ENCODE measurements around the gene S100A6. TPM values are rescaled to one million over a fixed set of nuclear protein-coding genes. Genes with fewer than 3 reads are reported as not detected.

S100A6 gene
- total and polyA plus RNA-seq, 2 donors (not counting 3 experiments of a cell fraction or from before 2014, with no cell fraction given) = 552 to 908 TPM

- no peaks in the 10 kb centered on the region for H3K36me3 ChIP-seq (ENCODE audit: control insufficient read depth in 2 of 2, extremely low read depth in 1 of 2, insufficient read depth in 2 of 2, low read length in 2 of 2)
- dilution Hi-C loops (cut with MboI; ENCODE audit: extremely low pct_ligation_motif_present, low sequenced_read_pairs) (no loop called here), intact Hi-C loops (cut with micrococcal nuclease) (no loop called here)
- no peak overlapping the region for H3K27ac ChIP-seq (ENCODE audit: insufficient read depth, low read depth, low read length)
- H3K4me2 ChIP-seq (ENCODE audit: insufficient read depth, low read length) = no peak overlapping the region
- no peak for TF ChIP-seq MAX (IDR thresholded peaks at IDR 0.05; ENCODE audit: insufficient read depth, insufficient read length)
- TF ChIP-seq, protein P1, sequence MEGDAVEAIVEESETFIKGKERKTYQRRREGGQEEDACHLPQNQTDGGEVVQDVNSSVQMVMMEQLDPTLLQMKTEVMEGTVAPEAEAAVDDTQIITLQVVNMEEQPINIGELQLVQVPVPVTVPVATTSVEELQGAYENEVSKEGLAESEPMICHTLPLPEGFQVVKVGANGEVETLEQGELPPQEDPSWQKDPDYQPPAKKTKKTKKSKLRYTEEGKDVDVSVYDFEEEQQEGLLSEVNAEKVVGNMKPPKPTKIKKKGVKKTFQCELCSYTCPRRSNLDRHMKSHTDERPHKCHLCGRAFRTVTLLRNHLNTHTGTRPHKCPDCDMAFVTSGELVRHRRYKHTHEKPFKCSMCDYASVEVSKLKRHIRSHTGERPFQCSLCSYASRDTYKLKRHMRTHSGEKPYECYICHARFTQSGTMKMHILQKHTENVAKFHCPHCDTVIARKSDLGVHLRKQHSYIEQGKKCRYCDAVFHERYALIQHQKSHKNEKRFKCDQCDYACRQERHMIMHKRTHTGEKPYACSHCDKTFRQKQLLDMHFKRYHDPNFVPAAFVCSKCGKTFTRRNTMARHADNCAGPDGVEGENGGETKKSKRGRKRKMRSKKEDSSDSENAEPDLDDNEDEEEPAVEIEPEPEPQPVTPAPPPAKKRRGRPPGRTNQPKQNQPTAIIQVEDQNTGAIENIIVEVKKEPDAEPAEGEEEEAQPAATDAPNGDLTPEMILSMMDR (IDR thresholded peaks at IDR 0.05; ENCODE audit: extremely low read depth in 1 of 2, insufficient read depth in 1 of 2, low read depth in 1 of 2, low read length in 2 of 2) = no peak
- no peak for TF ChIP-seq POLR2AphosphoS5 (IDR thresholded peaks at IDR 0.05; ENCODE audit: insufficient read depth, low read depth, low read length)
- TF ChIP-seq JUN (IDR thresholded peaks at IDR 0.05; ENCODE audit: borderline replicate concordance, insufficient read depth, insufficient read length, low read depth) = no peak
- no peak for TF ChIP-seq MYC (IDR thresholded peaks at IDR 0.05; ENCODE audit: low read depth, low read length)
- no peak for TF ChIP-seq EZH2 (IDR thresholded peaks at IDR 0.05; ENCODE audit: borderline replicate concordance, low read depth, low read length, severe bottlenecking)
- no peak for TF ChIP-seq POLR2A (IDR thresholded peaks at IDR 0.05; ENCODE audit: low read depth, low read length)
- no peak for TF ChIP-seq GATA2 (IDR thresholded peaks at IDR 0.05; ENCODE audit: insufficient read depth, insufficient read length, low read depth, low read length)
- no peak for TF ChIP-seq FOS (IDR thresholded peaks at IDR 0.05; ENCODE audit: borderline replicate concordance, insufficient read depth, low read length)
- no peak overlapping the region for H2AFZ ChIP-seq (ENCODE audit: low read depth, low read length)
- no peaks in the 10 kb centered on the region for H3K27me3 ChIP-seq (ENCODE audit: control insufficient read depth in 2 of 2, insufficient read depth in 2 of 2, low read length in 2 of 2)
- ChIA-PET POLR2A (no interaction called here), CTCF (interaction anchor here (3.5 kb wide), 1 partner anchor 9 kb away, joined by 13 read pairs; no protein-coding TSS in a partner anchor)
- H3K9me1 ChIP-seq (replicated peaks; ENCODE audit: control insufficient read depth, extremely low read depth, insufficient read depth, low read length) = no peaks in the 10 kb centered on the region
- H3K4me3 ChIP-seq (replicated peaks in 1 of 3; ENCODE audit: insufficient read depth in 1 of 3, low read depth in 1 of 3, low read length in 3 of 3) = no peak overlapping the region
- H3K9me3 ChIP-seq (replicated peaks; ENCODE audit: control insufficient read depth, insufficient read depth, low read length) = no peaks in the 10 kb centered on the region
- no peaks in the 10 kb centered on the region for H3K79me2 ChIP-seq (ENCODE audit: control insufficient read depth, insufficient read depth, low read length)
- peaks cover under 1% of the 10 kb centered on the region for H3K4me1 ChIP-seq (ENCODE audit: control insufficient read depth, extremely low read depth, insufficient read depth, low read length)
- BruUV-seq (replicated peaks) = no TSS peak
- FAIRE-seq = no peak
- no peak overlapping the region for H3K9ac ChIP-seq (replicated peaks; ENCODE audit: extremely low read depth, insufficient read depth, low read length)
- H4K20me1 ChIP-seq (replicated peaks; ENCODE audit: control insufficient read depth, extremely low read depth, insufficient read depth, low read length) = no peaks in the 10 kb centered on the region
- DNase-seq (ENCODE audit: low read depth, low spot score) = no peak
These were observed 24.4 kb upstream of the S100A6 start for GRCh38 chr1:153560241-153560640.
